Activated T-helper 2 cell treated with anti-CD3 and anti-CD28 coated beads, Interferon-gamma antibody, Interleukin-2, Interleukin-4, amounts not matched to agents 10 μg/mL and 5 μg/mL and 100 μg/mL, durations not matched to agents 14 hours and 24 hours and 36 hours (primary cell): ENCODE data around the gene IQGAP3. TPM values are rescaled to one million over a fixed set of nuclear protein-coding genes. Genes with fewer than 3 reads are reported as not detected.

Experiments used
- DNase-seq: peaks from one replicate; pipeline ENCODE4 v3.0.0; 2021; ENCODE audit warnings: low spot score
- H3K27ac Mint-ChIP-seq: one replicate; pipeline ENCODE4 v1.8.0; 2021; ENCODE audit warnings: mixed read lengths
- H3K27me3 Mint-ChIP-seq: one replicate; pipeline ENCODE4 v1.8.0; 2021; ENCODE audit warnings: low read depth, mixed read lengths
- H3K36me3 Mint-ChIP-seq: one replicate; pipeline ENCODE4 v1.8.0; 2021; ENCODE audit warnings: low read depth, mixed read lengths
- H3K4me1 Mint-ChIP-seq: one replicate; pipeline ENCODE4 v1.8.0; 2021; ENCODE audit warnings: low read depth, mixed read lengths
- H3K4me3 Mint-ChIP-seq: one replicate; pipeline ENCODE4 v1.8.0; 2021; ENCODE audit warnings: low read depth, mild to moderate bottlenecking, moderate library complexity, mixed read lengths
- H3K9me3 Mint-ChIP-seq: one replicate; pipeline ENCODE4 v1.8.0; 2021; ENCODE audit warnings: mixed read lengths
- intact Hi-C: fragments of 100-400 bp; cut with micrococcal nuclease; formaldehyde crosslinking; loops from one replicate; pipeline ENCODE4 v1.15.1; 2023
- total RNA-seq: library from RNA; stranded (reverse); gene quantifications from 2 replicates; pipeline ENCODE4 v1.2.3, GENCODE V29; 2022

Gene IQGAP3
- total RNA-seq, 1 donor from 2014 or later, result 16.1 TPM

DNA sequence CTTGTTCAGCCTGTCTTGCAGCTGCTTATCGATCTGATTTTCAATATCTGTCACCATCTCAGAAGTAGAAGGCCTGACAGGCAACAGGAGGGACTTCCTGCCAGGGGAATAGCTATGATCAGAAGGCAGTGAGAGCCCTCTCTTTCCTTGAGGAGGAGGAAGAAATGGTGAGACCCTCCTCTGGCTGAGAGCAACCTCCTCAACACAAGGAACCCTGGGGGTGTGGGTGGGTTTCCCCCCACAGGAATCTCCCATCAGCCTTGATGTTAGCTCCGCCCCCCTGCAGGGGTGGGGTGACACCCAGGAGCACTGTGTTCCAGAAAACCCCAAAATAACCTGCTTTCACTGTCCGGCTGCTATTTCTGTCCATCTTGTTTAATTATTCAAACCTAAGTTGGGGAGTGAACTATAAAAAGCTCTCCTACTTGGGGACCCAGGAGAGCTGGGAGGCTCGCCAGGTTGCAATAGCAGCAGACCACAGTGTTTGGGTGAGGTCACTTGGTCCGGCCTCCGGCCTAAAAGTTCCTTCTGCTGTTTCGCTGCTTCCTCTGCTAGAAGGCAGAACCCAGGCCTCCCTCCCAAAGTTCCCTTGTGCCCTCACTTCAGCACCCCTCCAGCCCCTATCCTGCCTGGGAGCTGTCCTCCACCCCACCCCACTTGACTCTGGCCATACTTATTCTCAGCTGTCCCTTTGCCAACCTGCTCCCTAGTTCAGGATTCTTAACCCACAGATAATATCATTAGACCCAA is 64.0 kb downstream of the IQGAP3 start:
- H3K9me3 Mint-ChIP-seq, result no peaks in the 10 kb centered on the region
- H3K27ac Mint-ChIP-seq, result peak overlapping the region; percentile 75

DNA sequence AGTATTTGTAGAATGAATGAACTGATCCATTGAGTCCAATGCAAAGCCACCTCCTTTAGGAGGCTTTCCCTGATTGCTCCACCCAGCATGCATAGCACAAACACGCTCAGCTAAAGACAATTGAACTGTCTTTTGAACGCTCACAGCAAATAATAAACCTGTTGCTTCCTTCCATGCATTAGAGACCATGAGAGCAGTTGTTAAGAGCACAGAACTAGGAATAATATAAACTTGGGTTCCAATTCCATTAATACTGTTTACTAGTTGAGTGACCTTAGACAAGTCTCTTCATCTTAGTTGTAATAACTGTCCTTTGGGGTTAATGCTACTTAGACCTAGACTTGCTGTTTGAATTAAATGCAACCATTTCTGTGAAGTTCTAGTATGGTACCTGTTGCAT is 65.9 kb downstream of the IQGAP3 start:
- DNase-seq, result no peak
- Mint-ChIP-seq H3K9me3 (no peaks in the 10 kb centered on the region), H3K4me3 (no peak overlapping the region), H3K36me3 (no peaks in the 10 kb centered on the region), H3K27ac (peak overlapping the region; percentile 94), H3K4me1 (peaks cover 72% of the 10 kb centered on the region), H3K27me3 (no peaks in the 10 kb centered on the region)
- intact Hi-C loops, result loop anchor here (5.0 to 10.0 kb wide), 4 partner anchors 246 to 638 kb away; partner anchors contain the start of genes HDGF and PMF1

More for the DNA sequence above, 64.0 kb downstream of the IQGAP3 start:
- Mint-ChIP-seq H3K4me3 (peak overlapping the region; percentile 68), H3K4me1 (peaks cover 65% of the 10 kb centered on the region), H3K36me3 (no peaks in the 10 kb centered on the region), H3K27me3 (peaks cover 2% of the 10 kb centered on the region)
- no peak for DNase-seq
- intact Hi-C loops, result loop anchor here (5.0 to 10.0 kb wide), 4 partner anchors 244 to 636 kb away; partner anchors contain the start of genes HDGF and PMF1

DNA sequence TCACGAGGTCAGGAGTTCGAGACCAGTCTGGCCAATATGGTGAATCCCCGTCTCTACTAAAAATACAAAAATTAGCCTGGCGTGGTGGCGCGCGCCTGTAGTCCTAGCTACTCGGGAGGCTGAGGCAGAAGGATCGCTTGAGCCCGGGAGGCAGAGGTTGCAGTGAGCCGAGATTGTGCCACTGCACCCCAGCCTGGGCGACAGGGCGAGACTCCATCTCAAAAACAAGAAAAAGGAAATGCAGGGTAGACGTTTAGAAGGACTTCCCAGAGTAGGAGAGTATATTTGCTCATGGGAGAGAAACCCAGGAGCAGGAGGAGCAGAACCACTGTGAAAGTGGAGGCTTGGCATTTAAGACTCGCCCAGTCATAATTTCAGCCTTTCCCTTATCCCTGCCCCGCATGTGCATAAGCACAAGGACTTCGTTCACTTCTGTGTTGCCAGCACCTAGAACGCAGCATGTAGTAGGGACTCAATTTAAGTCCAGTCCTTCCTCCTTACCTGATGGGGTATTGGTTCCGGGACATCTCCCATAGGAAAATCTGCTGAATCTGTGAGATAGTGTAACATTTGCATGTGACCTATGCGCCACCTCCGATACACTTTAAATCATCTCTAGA is 66.6 kb downstream of the IQGAP3 start:
- DNase-seq, result no peak
- Mint-ChIP-seq H3K27me3 (no peaks in the 10 kb centered on the region), H3K27ac (peak overlapping the region; percentile 94), H3K4me3 (peak overlapping the region; percentile 68), H3K4me1 (peaks cover 69% of the 10 kb centered on the region), H3K36me3 (no peaks in the 10 kb centered on the region), H3K9me3 (no peaks in the 10 kb centered on the region)
- intact Hi-C loops, result loop anchor here (1.0 to 10.0 kb wide), 6 partner anchors 19 to 639 kb away; partner anchors contain the start of genes HDGF and PMF1

DNA sequence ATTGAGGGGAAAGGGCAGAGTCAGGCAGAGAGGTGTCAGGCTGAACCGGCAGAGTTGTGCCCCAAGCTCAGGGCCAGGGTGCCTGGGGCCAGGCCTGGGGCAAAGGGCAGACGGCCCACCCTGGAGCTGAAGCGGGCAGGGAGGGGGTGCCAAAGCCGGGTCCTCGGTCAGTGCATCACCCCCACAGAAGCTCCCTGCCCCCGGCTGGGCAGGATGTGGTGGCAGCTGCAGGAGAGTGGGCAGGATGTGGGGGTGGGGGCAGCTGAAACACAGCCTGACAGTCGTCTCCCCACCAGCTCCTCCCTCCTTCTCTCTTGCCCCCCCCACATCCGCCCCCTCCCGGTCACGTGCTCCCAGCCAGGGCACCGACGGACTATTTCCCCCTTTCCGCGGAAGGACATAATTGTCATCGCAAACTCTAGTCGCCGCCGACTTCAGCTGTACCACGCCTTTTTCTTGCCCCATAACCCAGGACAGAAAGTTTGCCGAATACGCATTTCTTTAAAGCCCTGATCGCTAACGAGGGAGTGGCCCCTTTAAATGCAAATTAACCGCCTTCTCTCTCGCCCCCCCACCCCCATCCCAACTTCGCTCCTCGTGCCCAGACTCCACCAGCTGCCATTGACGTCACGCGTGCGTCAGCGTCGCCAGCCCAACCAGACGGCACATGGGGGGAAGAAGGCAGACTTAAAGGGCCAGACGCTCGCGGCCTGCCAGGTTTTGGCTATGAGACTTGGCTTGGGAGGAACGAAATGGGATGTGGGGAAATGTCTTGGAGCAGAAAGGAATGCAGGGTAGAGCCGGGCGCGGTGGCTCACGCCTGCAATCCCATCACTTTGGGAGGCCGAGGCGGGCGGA is 67.3 kb downstream of the IQGAP3 start:
- DNase-seq, result peak; percentile 94
- intact Hi-C loops, result loop anchor here (1.0 to 10.0 kb wide), 8 partner anchors 19 to 1243 kb away; partner anchors contain the start of genes HDGF, IQGAP3, PMF1 and SCAMP3
- Mint-ChIP-seq H3K4me3 (peak overlapping the region; percentile 72), H3K36me3 (no peaks in the 10 kb centered on the region), H3K27me3 (no peaks in the 10 kb centered on the region), H3K27ac (peak overlapping the region; percentile 94), H3K4me1 (peaks cover 65% of the 10 kb centered on the region), H3K9me3 (no peaks in the 10 kb centered on the region)

DNA sequence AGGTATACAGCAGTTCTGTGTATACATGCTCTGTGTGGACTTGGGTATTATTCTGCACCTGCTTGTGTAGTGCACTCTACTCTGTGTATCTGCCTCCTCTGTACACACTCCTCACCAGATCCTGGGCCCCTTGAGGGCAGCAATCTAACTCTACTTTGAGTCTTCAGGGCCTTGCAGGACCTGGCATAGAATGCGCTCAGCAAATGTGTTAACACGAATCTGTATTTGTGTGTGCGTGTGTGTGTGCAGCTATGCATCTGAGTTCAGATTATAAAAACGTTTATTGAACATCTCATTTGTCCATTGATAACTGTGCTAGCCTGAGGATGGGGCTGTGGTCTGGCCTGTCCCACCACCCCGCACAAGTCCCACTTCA is 67.9 kb downstream of the IQGAP3 start:
- Mint-ChIP-seq H3K9me3 (no peaks in the 10 kb centered on the region), H3K36me3 (no peaks in the 10 kb centered on the region), H3K4me1 (peaks cover 65% of the 10 kb centered on the region), H3K4me3 (peak overlapping the region; percentile 72), H3K27me3 (no peaks in the 10 kb centered on the region), H3K27ac (peak overlapping the region; percentile 94)
- intact Hi-C loops, result loop anchor here (5.0 to 10.0 kb wide), 5 partner anchors 68 to 1242 kb away; partner anchors contain the start of genes IQGAP3, PMF1 and SCAMP3
- DNase-seq, result no peak

DNA sequence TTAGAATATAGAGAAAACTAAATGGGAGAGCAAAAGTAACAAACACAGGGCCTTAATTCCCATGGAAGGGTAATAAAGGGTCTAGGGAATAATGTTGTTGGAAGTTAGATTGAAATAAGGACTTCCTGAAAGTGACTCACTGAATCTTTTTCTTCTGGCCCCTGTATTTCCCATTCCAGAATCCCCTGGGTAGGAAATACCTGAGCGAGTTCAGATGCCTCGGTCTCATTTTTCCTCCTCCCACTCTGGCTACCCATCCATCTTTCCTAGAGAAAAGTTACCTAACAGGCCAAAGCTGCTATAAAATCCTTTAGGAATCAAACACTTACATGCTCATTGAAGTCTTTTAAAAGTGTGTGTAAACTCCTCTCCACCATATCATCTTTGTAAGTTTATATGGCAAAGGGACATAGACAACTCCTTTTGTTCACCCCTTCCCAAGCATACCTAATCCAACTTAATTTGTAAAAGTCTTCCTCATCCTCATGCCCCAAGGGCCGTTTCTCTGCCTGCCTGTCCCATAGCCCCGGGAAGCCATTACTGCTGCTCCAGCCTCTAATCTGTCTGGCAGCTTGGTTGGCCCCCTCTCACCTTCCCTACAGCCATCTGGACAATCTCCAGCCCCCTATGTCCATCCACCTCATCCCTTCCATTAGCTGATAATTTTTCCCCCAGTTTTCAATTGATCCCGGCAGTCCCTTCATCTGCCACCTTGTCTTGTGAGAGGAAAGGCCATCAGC is 68.5 kb downstream of the IQGAP3 start:
- H3K27me3 Mint-ChIP-seq, result no peaks in the 10 kb centered on the region
- H3K9me3 Mint-ChIP-seq, result no peaks in the 10 kb centered on the region
- intact Hi-C loops, result loop anchor here (5.0 to 10.0 kb wide), 5 partner anchors 68 to 1242 kb away; partner anchors contain the start of genes IQGAP3, PMF1 and SCAMP3
- H3K4me3 Mint-ChIP-seq, result peak overlapping the region; percentile 72
- peaks cover 62% of the 10 kb centered on the region for H3K4me1 Mint-ChIP-seq
- DNase-seq, result no peak
- H3K27ac Mint-ChIP-seq, result peak overlapping the region; percentile 94
- peaks cover 3% of the 10 kb centered on the region for H3K36me3 Mint-ChIP-seq

DNA sequence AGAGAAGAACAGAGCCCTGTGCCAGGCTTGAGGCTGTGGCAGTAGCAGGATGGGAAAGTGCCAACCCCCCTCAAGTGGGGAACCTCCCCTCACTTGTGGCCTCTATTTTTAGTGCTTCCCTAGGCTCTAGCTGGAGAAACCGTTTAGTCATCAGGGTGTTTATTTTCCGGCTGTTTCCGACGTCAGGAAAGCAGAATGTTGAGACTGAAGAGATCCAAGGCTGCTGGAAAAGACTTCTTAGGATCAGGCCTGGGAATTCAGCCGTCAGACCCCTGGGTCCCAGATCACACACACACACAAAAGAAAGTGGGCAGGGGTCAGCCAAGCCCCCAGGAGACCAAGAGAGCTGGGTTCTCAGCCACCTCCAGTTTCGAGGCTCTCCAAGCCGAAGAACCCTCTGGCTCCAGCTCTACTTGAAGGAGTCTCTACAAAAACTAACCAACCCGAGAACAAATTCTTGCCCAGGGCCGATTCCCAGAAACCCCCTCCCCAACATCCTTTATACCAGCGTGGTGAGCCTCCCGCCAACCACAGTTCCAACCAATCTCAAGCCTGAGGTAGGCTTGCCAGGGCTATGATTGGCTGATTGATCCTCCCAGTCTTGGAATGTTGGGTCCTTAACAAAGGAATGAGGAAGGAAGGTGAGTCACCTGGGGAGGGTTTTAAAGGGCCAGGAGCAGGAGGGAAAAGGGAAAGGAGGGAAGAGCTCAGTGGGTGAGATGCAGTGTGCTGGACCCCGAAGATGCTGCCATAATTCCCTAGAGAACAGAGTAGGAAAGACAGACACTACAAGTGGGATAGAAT is 69.3 kb downstream of the IQGAP3 start:
- H3K27me3 Mint-ChIP-seq, result no peaks in the 10 kb centered on the region
- H3K27ac Mint-ChIP-seq, result peak overlapping the region; percentile 90
- DNase-seq, result no peak
- peaks cover 57% of the 10 kb centered on the region for H3K4me1 Mint-ChIP-seq
- H3K36me3 Mint-ChIP-seq, result peaks cover 9% of the 10 kb centered on the region
- intact Hi-C loops, result loop anchor here (5.0 to 10.0 kb wide), 5 partner anchors 69 to 1241 kb away; partner anchors contain the start of genes IQGAP3, PMF1 and SCAMP3
- peak overlapping the region; percentile 8 for H3K4me3 Mint-ChIP-seq
- H3K9me3 Mint-ChIP-seq, result no peaks in the 10 kb centered on the region

DNA sequence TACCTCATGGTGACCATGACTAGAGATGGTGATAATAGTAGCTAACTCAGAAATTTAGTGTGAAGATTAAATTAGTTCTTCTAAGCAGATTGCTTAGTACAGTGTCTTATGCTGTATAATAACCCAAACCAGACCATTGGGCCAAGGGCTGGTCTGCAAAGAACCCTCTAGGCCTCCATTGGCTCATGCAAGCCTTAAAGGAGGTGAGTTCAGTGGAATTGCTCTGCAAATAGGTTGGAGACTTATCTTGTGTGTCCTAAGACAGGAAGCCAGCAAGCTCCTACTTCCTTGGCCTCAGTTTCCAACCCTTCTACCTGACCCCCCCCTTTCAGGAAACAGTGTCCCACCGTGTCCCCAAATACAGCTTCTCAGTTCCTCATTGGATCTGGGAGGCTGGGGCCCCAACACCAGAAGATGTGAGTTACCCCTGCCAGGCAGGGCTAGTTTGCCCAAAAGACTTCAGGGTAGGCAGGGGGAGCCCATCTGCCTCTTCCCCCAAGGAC is 69.9 kb downstream of the IQGAP3 start:
- peak overlapping the region; percentile 90 for H3K27ac Mint-ChIP-seq
- DNase-seq, result no peak
- H3K27me3 Mint-ChIP-seq, result no peaks in the 10 kb centered on the region
- H3K4me1 Mint-ChIP-seq, result peaks cover 58% of the 10 kb centered on the region
- H3K9me3 Mint-ChIP-seq, result no peaks in the 10 kb centered on the region
- intact Hi-C loops, result loop anchor here (5.0 to 10.0 kb wide), 5 partner anchors 70 to 1240 kb away; partner anchors contain the start of genes IQGAP3, PMF1 and SCAMP3
- peak overlapping the region; percentile 78 for H3K4me3 Mint-ChIP-seq
- peaks cover 16% of the 10 kb centered on the region for H3K36me3 Mint-ChIP-seq

DNA sequence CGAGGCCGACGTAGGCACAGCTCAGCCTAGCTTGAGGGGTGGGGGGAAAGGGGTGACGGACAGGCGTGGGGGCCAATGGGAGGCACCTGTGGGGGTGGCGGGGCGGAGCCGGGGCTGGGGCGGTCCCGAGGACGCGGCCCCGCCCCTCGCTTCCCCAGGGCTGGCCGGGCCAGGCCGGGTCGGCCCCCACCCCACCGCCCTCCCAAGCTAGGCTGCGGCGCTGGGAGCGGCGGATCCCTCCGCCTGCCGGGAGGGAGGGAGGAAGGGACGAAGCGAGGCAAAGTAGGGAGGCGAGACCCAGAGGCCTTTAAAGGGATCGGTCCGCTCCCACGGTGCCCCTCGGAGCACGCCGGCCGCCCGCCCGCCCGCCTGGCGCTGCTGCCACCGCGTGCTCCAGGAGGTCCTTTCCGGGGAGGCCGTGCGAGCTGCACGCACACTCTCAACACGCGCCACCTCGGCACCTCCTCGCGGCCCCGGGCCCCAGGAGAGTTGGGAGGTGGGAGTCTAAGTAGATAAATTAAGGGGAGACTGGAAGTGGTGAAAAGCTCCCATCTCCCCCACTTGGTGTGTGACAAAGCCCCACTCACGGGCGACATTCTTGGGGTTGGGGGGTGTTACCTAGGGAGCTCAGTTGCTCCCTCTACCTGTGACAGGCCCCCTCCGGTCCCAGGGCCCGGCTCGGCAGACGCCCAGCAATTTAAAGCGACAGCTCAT is 71.4 kb downstream of the IQGAP3 start:
- Mint-ChIP-seq H3K27ac (peak overlapping the region; percentile 90), H3K4me3 (peak overlapping the region; percentile 86), H3K4me1 (peaks cover 62% of the 10 kb centered on the region), H3K9me3 (no peaks in the 10 kb centered on the region), H3K27me3 (no peaks in the 10 kb centered on the region), H3K36me3 (peaks cover 26% of the 10 kb centered on the region)
- intact Hi-C loops, result loop anchor here (1.0 to 10.0 kb wide), 9 partner anchors 9 to 1239 kb away; partner anchors contain the start of genes GPATCH4, IQGAP3, PMF1 and SCAMP3
- peak; percentile 89 for DNase-seq

DNA sequence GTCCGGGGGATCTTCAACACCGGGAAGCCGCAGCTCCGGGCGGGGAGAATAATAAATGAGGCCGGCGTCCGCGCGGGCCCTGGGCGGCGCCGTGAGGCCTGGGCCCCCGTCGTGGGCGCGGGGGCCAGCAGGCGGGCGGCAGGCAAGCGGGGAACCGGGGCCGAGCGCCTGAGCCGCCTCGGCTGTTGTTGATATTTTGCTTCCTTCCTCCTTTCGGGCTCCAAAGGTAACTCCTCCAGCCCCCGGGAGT is 71.9 kb downstream of the IQGAP3 start, which contains the start of gene MEF2D:
Gene MEF2D, minus strand, starts transcription at position 233 of the 250 bp plus-strand sequence. CDS start 17,483 bp downstream, outside the sequence.
- Mint-ChIP-seq H3K27ac (peak within 1 kb of the TSS; percentile 90), H3K9me3 (no peaks in the 10 kb centered on the region), H3K27me3 (no peaks in the 10 kb centered on the region), H3K36me3 (peaks cover 29% of the 10 kb centered on the region), H3K4me1 (peaks cover 60% of the 10 kb centered on the region), H3K4me3 (peak within 1 kb of the TSS; percentile 86)
- DNase-seq, result no peak
- intact Hi-C loops, result loop anchor here (1.0 to 10.0 kb wide), 9 partner anchors 8 to 1238 kb away; partner anchors contain the start of genes GPATCH4, IQGAP3, PMF1 and SCAMP3
